ENCODE data around the gene NKD1. TPM values are rescaled to one million over a fixed set of nuclear protein-coding genes. Genes with fewer than 3 reads are reported as not detected.

NKD1 gene
- total and polyA plus RNA-seq, 2 donors (not counting 1 experiment from before 2014, with no cell fraction given) = 0.16 to 1.9 TPM

DNA sequence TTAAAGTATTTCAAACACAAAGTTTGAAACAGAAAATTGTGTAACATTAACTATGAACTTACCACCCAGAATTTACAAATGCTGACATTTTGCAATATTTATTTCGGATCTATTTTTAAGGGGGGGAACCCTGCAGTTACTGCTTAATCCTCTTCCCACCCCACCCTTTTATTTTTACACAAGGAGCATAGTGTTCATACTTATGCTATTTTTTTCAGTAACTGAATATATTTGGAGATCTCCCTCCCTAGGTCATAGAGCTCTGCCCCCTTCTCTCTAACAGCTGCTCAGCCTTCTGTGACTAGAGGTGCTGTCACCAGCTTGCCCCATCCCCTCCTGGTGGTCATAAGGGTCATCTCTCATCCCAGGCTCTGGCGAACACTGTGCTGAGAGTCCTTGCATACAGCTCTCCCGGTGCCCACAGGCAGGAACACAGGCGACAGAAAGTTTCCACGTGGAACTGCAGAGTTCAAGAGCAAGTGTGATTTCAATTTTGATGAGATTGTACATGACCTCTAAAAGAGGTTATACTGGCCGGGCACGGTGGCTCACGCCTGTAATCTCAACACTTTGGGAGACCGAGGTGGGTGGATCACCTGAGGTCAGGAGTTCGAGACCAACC, 88.7 kb downstream of the NKD1 start:
- no peak for ATAC-seq (ENCODE audit: low read depth)
- Histone ChIP-seq H3K4me2 (replicated peaks; ENCODE audit: low read depth, low read length, poor library complexity, severe bottlenecking) (no peak overlapping the region), H2AFZ (ENCODE audit: insufficient read depth, low read depth, low read length, poor library complexity, severe bottlenecking) (no peak overlapping the region), H3K79me2 (ENCODE audit: control insufficient read depth, insufficient read depth, low read length) (no peaks in the 10 kb centered on the region), H3K4me1 (ENCODE audit: control insufficient read depth in 2 of 2, insufficient read depth in 2 of 2, low read length in 2 of 2) (no peaks in the 10 kb centered on the region), H3K27ac (ENCODE audit: low read length in 2 of 2) (no peak overlapping the region), H4K20me1 (ENCODE audit: control insufficient read depth, insufficient read depth, low read length, poor library complexity, severe bottlenecking) (no peaks in the 10 kb centered on the region), H3K9ac (ENCODE audit: low read length) (no peak overlapping the region), H3K4me3 (ENCODE audit: control extremely low read depth in 1 of 5, extremely low read depth in 1 of 5, insufficient read depth in 1 of 5, low read depth in 2 of 5, low read length in 4 of 5) (no peak overlapping the region), H3K27me3 (replicated peaks in 1 of 4; ENCODE audit: control extremely low read depth in 1 of 4, control insufficient read depth in 3 of 4, insufficient read depth in 4 of 4, low read length in 3 of 4) (peaks cover 0 to 4% (median 0%) of the 10 kb centered on the region in 4 experiments), H3K9me3 (ENCODE audit: control extremely low read depth in 1 of 3, control insufficient read depth in 2 of 3, insufficient read depth in 1 of 3, low read length in 2 of 3) (no peaks in the 10 kb centered on the region), H3K36me3 (replicated peaks in 1 of 2; ENCODE audit: control extremely low read depth in 1 of 2, control insufficient read depth in 1 of 2, extremely low read depth in 1 of 2, insufficient read depth in 2 of 2, low read length in 1 of 2) (no peaks in the 10 kb centered on the region)
- WGBS (ENCODE audit: insufficient coverage) = 95% methylated on average over 8 of the region's 10 CpGs
- H3K4me1 Mint-ChIP-seq = peaks cover 1% of the 10 kb centered on the region
- peaks cover 8% of the 10 kb centered on the region for H3K27me3 Mint-ChIP-seq
- intact Hi-C loops (cut with micrococcal nuclease) = no loop called here
- H3K27ac Mint-ChIP-seq = no peak overlapping the region
- DNase-seq = no peak
- TF ChIP-seq, protein P1, sequence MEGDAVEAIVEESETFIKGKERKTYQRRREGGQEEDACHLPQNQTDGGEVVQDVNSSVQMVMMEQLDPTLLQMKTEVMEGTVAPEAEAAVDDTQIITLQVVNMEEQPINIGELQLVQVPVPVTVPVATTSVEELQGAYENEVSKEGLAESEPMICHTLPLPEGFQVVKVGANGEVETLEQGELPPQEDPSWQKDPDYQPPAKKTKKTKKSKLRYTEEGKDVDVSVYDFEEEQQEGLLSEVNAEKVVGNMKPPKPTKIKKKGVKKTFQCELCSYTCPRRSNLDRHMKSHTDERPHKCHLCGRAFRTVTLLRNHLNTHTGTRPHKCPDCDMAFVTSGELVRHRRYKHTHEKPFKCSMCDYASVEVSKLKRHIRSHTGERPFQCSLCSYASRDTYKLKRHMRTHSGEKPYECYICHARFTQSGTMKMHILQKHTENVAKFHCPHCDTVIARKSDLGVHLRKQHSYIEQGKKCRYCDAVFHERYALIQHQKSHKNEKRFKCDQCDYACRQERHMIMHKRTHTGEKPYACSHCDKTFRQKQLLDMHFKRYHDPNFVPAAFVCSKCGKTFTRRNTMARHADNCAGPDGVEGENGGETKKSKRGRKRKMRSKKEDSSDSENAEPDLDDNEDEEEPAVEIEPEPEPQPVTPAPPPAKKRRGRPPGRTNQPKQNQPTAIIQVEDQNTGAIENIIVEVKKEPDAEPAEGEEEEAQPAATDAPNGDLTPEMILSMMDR (IDR thresholded peaks at IDR 0.05) = no peak
- TF ChIP-seq EZH2 (IDR thresholded peaks at IDR 0.05; ENCODE audit: borderline replicate concordance, insufficient read depth, low read depth, low read length, poor library complexity, severe bottlenecking) = no peak
- H3K4me3 Mint-ChIP-seq = no peak overlapping the region
- ChIA-PET POLR2A (no interaction called here), CTCF (no interaction called here)
- H3K9me3 Mint-ChIP-seq (ENCODE audit: insufficient read depth) = no peaks in the 10 kb centered on the region

DNA sequence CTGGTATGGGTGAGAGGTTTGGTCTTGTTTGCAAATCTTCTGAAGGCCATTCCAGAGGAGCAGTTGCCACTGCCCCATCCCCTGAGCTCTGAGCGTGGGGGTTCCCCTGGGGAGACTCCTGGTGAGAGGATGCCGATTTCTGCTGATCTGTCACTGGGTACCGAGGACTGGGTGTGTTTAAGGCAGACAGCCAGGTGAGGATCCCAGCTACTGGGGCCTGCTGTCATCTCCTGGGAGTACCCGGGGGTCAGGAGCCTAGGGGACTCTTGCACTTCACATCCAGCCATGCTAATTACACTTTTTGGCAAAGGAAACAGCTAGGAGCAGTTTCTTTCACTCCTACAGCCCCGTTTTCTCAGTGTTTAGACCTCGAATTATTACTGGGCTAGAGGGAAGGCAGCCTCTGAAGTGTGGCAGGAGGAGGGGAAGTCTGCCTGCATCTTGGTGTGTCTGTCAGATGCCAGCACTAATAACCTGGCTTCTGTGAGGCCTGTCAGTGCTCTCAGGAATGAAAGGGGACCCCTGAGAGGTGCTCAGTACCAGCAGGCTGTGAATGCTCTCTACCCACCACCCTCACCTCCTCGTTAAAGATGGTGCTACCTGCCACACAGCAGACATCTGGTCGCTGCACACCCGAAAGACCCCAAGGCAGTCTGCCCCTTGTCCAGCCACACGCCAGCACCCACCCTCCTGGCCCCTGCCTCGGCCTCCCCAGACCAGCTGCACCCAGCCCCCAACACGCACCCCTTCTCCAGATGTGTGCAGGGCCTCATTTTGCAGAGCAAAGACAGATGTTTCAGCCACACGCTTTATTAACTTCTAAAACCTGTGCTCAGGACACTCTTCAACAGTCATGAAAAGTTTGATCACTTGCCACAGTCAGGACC, 89.8 kb downstream of the NKD1 start:
- ChIA-PET CTCF (no interaction called here), POLR2A (interaction anchor here (0.6 kb wide), 1 partner anchor 394 kb away, joined by 3 read pairs; no protein-coding TSS in a partner anchor)
- Mint-ChIP-seq H3K27me3 (peaks cover 11% of the 10 kb centered on the region), H3K4me3 (no peak overlapping the region), H3K27ac (no peak overlapping the region), H3K4me1 (peaks cover 1% of the 10 kb centered on the region), H3K9me3 (ENCODE audit: insufficient read depth) (no peaks in the 10 kb centered on the region)
- H3K27ac ChIP-seq (ENCODE audit: low read length in 2 of 2) = no peak overlapping the region
- no peak overlapping the region for H3K4me3 ChIP-seq (ENCODE audit: control extremely low read depth in 1 of 5, extremely low read depth in 1 of 5, insufficient read depth in 1 of 5, low read depth in 2 of 5, low read length in 4 of 5)
- H3K4me1 ChIP-seq (ENCODE audit: control insufficient read depth in 2 of 2, insufficient read depth in 2 of 2, low read length in 2 of 2) = no peaks in the 10 kb centered on the region
- no peak overlapping the region for H3K9ac ChIP-seq (ENCODE audit: low read length)
- H3K9me3 ChIP-seq (ENCODE audit: control extremely low read depth in 1 of 3, control insufficient read depth in 2 of 3, insufficient read depth in 1 of 3, low read length in 2 of 3) = no peaks in the 10 kb centered on the region
- intact Hi-C loops (cut with micrococcal nuclease) = no loop called here
- H3K79me2 ChIP-seq (ENCODE audit: control insufficient read depth, insufficient read depth, low read length) = no peaks in the 10 kb centered on the region
- H4K20me1 ChIP-seq (ENCODE audit: control insufficient read depth, insufficient read depth, low read length, poor library complexity, severe bottlenecking) = no peaks in the 10 kb centered on the region
- TF ChIP-seq, protein P1 (IDR thresholded peaks at IDR 0.05) = no peak
- TF ChIP-seq EZH2 (IDR thresholded peaks at IDR 0.05; ENCODE audit: borderline replicate concordance, insufficient read depth, low read depth, low read length, poor library complexity, severe bottlenecking) = no peak
- H2AFZ ChIP-seq (ENCODE audit: insufficient read depth, low read depth, low read length, poor library complexity, severe bottlenecking) = no peak overlapping the region
- H3K4me2 ChIP-seq (replicated peaks; ENCODE audit: low read depth, low read length, poor library complexity, severe bottlenecking) = no peak overlapping the region
- DNase-seq = no peak
- 91% methylated on average over 10 of the region's 13 CpGs for WGBS (ENCODE audit: insufficient coverage)
- H3K27me3 ChIP-seq (replicated peaks in 1 of 4; ENCODE audit: control extremely low read depth in 1 of 4, control insufficient read depth in 3 of 4, insufficient read depth in 4 of 4, low read length in 3 of 4) = peaks cover 0 to 6% (median 0%) of the 10 kb centered on the region in 4 experiments
- ATAC-seq (ENCODE audit: low read depth) = no peak
- no peaks in the 10 kb centered on the region for H3K36me3 ChIP-seq (replicated peaks in 1 of 2; ENCODE audit: control extremely low read depth in 1 of 2, control insufficient read depth in 1 of 2, extremely low read depth in 1 of 2, insufficient read depth in 2 of 2, low read length in 1 of 2)
